ENCODE results near the gene SYNE4.
"Not testable (repeated sequence)": the region's sequence is repeated elsewhere in the genome, so short reads cannot be mapped to it uniquely, and the experiment has no call there.

Gene SYNE4

DNA sequence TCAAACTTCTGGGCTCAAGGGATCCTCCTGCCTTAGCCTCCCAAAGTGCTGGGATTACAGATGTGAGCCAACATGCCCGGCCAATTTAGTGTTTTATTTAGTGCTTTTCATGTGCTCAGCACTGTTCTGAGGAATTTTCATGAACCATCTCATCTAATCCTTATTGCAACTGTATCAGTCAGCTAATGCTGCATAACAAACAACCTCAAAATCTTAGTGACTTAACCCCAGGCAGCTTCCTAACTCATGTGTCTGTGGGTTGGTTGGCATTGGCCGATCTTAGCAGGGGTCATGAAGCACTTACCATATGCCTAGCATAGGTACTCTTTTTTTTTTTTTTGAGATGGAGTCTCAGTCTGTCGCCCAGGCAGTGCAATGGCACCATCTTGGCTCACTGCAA is 19.8 kb downstream of the SYNE4 start:
- no peak for DNase-seq

DNA sequence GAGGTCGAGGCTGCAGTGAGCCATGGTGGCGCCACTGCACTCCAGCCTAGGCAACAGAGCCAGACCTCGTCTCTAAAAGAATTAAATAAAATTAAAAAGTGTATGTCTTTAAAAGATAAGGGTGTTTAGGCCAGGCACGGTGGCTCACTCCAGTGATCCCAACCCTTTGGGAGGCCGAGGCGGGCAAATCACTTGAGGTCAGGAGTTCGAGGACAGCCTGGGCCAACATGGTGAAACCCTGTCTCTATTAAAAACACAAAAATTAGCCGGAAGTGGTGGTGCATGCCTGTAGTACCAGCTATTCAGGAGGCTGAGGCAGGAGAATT is 21.1 kb downstream of the SYNE4 start:
- DNase-seq = no peak

DNA sequence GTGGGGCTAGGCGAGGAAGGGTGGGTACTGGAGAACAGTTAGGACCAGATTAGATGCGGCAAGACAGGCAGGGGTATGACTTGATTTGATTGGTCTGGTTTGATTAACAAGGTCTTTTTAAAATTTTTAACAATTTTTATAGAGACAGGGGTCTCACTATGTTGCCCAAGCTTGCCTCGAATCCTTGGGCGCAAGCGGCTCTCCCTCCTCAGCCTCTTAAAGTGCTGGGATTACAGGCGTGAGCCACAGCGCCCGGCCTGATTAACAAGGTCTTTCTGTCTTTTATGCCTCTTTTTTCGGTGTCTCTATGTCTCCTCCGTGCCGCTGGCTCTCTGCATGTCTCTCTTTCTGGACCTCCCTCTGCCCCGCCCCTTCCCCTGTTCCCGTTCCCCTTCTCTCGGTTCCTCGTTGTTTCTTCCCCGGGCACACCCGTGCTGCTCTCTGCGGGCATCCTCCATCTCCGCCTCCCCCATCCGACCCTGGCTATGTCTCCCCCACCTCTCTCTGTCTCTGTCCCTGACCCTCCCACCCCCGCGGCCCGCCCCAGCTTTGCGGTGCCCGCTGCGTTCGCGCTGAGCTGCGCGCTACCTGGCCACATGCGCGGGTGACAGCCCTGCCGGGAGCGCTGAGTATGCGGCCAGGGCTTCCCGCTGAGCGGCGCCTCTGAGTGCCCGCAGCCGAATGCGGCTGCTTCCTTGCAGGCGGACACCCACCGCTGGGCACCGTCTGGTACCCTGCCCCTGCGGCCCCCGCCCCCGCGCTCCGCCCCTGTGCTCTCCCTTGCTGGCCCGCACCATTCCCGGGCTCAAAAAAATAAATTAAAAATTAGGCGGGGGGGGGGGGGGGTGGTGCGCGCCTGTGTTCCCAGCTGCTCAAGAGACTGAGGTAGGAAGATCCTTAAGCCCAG is 21.7 kb downstream of the SYNE4 start:
- no peak for DNase-seq

DNA sequence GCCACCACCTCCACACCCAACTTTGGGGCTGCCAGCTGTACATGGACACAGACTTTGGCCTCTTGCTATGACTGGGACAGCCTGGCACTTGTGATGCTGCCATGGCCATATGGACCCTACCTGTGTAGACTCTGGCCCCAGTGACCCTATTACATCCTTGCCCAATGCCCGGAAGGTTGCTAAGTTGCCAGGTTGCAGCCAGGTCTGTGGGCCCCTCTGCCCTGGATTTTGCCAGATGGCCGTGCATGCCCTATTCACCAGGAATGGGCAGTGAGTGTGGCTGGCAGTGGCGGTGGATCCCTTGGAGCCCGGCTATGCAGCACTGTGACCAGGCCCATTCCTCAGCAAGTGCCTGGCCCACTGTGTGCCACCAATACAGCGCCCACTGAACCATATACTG is 22.5 kb downstream of the SYNE4 start:
- DNase-seq = no peak

GRCh38 chr19:35983177-35983576 is 25.4 kb downstream of the SYNE4 start:
- no peak for DNase-seq

GRCh38 chr19:35980997-35981396 is 27.6 kb downstream of the SYNE4 start:
- DNase-seq = not testable (repeated sequence)

DNA sequence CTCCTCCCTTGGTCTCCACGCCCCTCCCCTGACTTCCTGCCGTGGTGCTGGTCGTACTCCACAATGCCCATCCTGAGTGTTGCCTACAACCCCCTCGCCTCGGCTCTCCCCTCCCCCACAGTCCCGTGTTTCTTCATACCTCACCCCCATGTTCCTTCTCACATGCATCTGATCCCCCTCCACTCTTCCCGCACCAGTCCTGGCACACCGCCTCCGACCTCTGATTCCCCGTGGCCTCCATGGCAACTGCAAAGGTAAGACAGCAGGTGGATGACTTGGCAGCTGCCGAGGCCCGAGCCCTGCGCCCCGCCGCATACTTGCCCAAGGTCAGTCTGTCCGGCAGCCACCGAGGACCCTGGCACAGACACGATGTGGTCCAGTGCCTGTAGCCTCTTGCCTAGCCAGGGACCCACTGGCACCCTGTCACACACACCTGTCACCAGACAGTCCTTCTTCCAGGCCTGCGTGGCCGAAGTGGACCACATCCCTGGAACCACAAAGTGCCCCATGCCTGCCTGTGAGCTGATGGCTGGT is 29.7 kb downstream of the SYNE4 start:
- DNase-seq = no peak

DNA sequence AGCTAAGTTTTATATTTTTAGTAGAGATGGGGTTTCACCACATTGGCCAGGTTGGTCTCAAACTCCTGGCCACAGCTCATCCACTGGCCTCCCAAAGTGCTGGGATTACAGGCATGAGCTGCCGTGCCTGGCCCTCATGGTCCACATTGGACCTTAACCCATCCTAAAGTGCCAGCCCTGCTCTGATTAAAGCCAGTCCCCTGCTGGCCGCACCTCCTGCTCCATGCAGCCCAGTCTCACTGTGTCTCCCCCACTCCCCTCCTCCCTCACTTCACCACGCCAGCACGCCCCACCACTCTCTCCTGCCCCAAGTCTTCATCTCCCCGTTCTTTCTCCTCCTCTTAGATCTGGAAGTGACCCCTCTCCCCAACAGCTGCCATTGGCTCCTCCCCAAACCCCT is 30.3 kb downstream of the SYNE4 start:
- no peak for DNase-seq

GRCh38 chr19:35977446-35978222 is 31.0 kb downstream of the SYNE4 start:
- peak; percentile 65 for DNase-seq

DNA sequence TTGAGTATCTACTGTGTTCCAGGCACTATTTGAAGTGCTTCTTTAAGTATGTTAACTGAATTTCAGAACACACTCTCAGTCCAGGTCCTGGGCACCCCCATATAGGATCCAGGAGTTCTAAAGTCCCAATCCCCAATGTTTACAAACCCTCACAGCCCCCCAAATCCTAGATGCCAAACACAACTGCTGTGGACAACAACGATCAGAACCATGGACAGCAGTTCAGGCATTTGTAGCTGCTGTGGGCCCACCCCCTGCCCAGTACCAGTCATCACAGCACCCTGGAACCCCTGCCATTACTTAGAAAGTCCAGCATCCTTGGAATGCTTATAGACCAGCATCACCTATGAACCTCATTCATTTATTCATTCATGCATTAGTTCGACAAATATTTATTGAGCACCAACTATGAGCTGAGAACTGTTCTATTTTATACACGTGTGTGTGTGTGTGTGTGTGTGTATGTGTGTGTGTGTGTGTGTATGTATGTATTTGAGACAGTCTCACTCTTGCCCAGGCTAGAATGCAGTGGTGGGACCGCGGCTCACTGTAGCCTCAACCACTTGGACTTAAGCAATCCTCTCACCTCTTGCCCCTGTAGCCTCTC is 32.9 kb downstream of the SYNE4 start:
- DNase-seq = no peak

GRCh38 chr19:35973487-35973886 is 35.1 kb downstream of the SYNE4 start:
- no peak for DNase-seq

DNA sequence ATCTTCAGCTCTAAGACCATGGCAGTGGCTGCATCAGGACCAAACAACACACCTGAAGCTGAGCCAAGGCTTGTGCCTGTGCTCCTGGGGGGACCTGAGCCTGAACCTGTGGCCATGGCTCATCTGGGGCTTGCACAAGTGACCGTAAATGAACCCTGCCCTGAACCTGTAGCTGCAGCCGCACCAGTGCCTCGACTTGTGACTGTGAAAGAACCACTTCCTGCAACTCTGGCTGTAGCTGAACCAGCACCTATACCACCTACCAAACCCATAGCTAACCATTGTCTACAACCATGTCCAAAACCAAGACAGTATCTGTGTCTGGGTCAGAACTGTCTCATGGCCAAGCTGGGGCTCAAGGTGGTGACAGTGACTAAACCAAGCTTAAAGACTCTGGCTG is 41.8 kb downstream of the SYNE4 start:
- no peak for DNase-seq

DNA sequence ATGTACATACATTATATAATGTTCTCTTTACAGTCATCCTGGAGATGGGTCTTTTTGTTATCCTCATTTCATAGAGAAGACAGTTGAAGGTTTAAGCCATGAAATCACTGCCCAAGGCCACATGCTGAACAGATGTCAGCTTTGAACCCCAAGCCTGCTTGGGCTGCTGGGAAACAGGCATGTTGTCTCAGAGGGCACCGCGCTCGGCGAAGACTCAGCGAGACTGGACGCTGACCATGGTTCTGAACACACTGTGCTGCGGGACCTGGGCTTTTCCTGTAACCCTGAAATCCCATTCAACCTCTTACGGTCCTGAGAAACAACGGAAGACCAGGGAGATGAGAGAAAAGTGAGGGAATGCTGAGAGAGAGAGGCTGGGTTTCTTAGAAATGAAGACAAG is 45.1 kb downstream of the SYNE4 start:
- DNase-seq = peak; percentile 69

DNA sequence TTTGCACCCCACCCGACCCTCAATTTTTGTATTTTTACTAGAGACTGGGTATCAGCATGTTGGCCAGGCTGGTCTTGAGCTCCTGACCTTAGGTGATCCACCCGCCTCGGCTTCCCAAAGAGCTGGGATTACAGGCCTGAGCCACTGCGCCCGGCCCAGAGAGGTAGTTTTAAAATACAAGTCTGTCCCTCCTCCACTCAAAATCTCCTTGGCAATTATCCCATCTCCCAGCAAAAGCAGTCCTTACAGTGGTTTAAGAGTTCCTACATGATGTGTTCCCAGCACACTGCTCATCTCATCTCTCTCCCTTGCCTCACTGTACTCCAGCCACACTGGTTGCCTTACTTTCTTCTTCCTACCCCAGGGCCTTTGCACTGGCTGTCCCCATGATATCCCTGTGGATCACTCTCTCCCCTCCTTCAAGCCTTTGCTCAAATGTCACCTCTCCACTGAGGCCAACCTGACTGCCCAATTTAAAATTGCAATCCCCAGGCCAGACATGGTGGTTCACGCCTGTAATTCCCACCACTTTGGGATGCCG is 48.1 kb downstream of the SYNE4 start:
- no peak for DNase-seq

GRCh38 chr19:35959968-35960320 is 48.7 kb downstream of the SYNE4 start:
- DNase-seq = no peak

GRCh38 chr19:35959040-35959967 is 49.3 kb downstream of the SYNE4 start:
- peak; percentile 82 for DNase-seq

DNA sequence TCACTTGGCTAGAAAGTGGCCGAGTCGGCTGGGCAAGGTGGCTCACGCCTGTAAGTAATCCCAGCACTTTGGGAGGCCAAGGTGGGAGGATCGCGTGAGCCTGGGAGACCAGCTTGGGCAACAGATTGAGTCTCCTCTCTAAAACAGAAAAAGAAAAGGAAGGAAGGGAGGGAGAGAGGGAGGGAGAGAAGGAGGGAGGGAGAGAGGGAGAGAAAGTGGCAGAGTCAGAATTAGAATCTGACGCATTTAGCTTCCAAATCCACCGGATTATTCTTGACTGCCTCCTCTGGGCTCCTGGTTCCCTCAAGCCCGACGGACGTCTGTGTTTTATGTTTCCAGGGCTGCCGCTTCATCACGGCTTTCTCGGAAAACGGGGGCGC is 50.0 kb downstream of the SYNE4 start:
- DNase-seq = no peak

- DNase-seq = not testable (repeated sequence)
Measured at GRCh38 chr19:35957411-35957810, 51.2 kb downstream of the SYNE4 start.

- DNase-seq = no peak
Measured at GRCh38 chr19:35955881-35956634, 52.6 kb downstream of the SYNE4 start.

Measured in activated CD8-positive, alpha-beta memory T cell treated with anti-CD3 and anti-CD28 coated beads, Interleukin-2, amount 50 U/mL, for 48 hours (primary cell).